ENCODE results near the gene C9orf152.

DNA sequence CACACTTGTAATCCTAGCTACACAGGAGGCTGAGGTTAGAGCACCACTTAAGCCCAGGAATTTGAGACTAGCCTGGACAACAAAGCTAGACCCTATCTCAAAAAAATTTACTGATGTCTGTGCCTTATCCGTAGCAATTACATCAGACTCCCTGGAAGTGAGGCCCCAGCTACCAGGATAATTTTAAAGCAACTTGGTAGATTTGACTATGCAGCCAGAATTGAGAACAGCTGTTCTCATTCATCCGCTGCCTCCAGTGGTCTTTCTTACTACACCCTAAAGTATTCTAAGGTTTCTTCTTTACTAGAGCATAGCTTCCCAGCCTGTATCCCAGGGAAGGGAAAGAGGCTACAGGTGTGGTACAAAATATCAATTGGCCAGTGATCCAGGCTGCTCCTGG, 20.4 kb upstream of the C9orf152 start:
- TF ChIP-seq POLR2A (IDR thresholded peaks at IDR 0.05; ENCODE audit: low read depth) (no peak), EP300 (IDR thresholded peaks at IDR 0.05) (no peak), POLR2AphosphoS5 (IDR thresholded peaks at IDR 0.05) (no peak)
- TF ChIP-seq, protein P1, sequence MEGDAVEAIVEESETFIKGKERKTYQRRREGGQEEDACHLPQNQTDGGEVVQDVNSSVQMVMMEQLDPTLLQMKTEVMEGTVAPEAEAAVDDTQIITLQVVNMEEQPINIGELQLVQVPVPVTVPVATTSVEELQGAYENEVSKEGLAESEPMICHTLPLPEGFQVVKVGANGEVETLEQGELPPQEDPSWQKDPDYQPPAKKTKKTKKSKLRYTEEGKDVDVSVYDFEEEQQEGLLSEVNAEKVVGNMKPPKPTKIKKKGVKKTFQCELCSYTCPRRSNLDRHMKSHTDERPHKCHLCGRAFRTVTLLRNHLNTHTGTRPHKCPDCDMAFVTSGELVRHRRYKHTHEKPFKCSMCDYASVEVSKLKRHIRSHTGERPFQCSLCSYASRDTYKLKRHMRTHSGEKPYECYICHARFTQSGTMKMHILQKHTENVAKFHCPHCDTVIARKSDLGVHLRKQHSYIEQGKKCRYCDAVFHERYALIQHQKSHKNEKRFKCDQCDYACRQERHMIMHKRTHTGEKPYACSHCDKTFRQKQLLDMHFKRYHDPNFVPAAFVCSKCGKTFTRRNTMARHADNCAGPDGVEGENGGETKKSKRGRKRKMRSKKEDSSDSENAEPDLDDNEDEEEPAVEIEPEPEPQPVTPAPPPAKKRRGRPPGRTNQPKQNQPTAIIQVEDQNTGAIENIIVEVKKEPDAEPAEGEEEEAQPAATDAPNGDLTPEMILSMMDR (IDR thresholded peaks at IDR 0.05), result no peak

Data from esophagus muscularis mucosa (tissue), 4 donors.